Type B pancreatic cell (in vitro differentiated cells): Measurements from ENCODE around the gene BICRAL. TPM values are rescaled to one million over a fixed set of nuclear protein-coding genes. Genes with fewer than 3 reads are reported as not detected.

Experiments used
- DNase-seq: peaks from one replicate; pipeline ENCODE4 v3.0.0; 2021; ENCODE audit warnings: mixed read lengths; ENCODE audit not compliant: unreplicated experiment; ENCODE audit errors: extremely low spot score
- H3K27ac Mint-ChIP-seq: 2 replicates; pipeline ENCODE4 v1.8.0; 2021; ENCODE audit warnings: mild to moderate bottlenecking, mixed read lengths
- H3K27me3 Mint-ChIP-seq: 2 replicates; pipeline ENCODE4 v1.8.0; 2021; ENCODE audit warnings: mixed read lengths
- H3K36me3 Mint-ChIP-seq: 2 replicates; pipeline ENCODE4 v1.8.0; 2021; ENCODE audit warnings: mixed read lengths
- H3K4me1 Mint-ChIP-seq: one replicate; pipeline ENCODE4 v1.8.0; 2021; ENCODE audit warnings: mixed read lengths; ENCODE audit not compliant: unreplicated experiment
- H3K4me3 Mint-ChIP-seq: 2 replicates; pipeline ENCODE4 v1.8.0; 2021; ENCODE audit warnings: mild to moderate bottlenecking, mixed read lengths
- H3K9me3 Mint-ChIP-seq: 2 replicates; pipeline ENCODE4 v1.8.0; 2021; ENCODE audit warnings: mixed read lengths
- CTCF ChIP-seq: fragments of 200-600 bp; sonication (generic); conservative IDR thresholded peaks from 2 replicates; pipeline ENCODE4 v1.5.0; 2021; ENCODE audit warnings: antibody characterized with exemption, mild to moderate bottlenecking
- total RNA-seq: library from RNA; stranded (reverse); gene quantifications from 2 replicates; pipeline ENCODE4 v1.2.1, GENCODE V29; 2021; ENCODE audit warnings: low replicate concordance

BICRAL gene
- total RNA-seq, 1 donor from 2014 or later: 9.3 TPM

GRCh38 chr6:42829561-42830092 lies 47.8 kb downstream of the BICRAL start:
- Mint-ChIP-seq H3K9me3 (no peaks in the 10 kb centered on the region), H3K4me1 (no peaks in the 10 kb centered on the region), H3K36me3 (peaks cover 27% of the 10 kb centered on the region), H3K4me3 (no peak overlapping the region), H3K27me3 (no peaks in the 10 kb centered on the region), H3K27ac (no peak overlapping the region)
- TF ChIP-seq CTCF: no peak
- no peak for DNase-seq

GRCh38 chr6:42831237-42831636 lies 49.4 kb downstream of the BICRAL start:
- no peak for DNase-seq
- Mint-ChIP-seq H3K9me3 (no peaks in the 10 kb centered on the region), H3K27me3 (no peaks in the 10 kb centered on the region), H3K4me1 (no peaks in the 10 kb centered on the region), H3K27ac (no peak overlapping the region), H3K36me3 (peaks cover 30% of the 10 kb centered on the region), H3K4me3 (no peak overlapping the region)
- TF ChIP-seq CTCF: no peak

- no peak overlapping the region for H3K4me3 Mint-ChIP-seq
- TF ChIP-seq CTCF: no peak
- no peak overlapping the region for H3K27ac Mint-ChIP-seq
- no peaks in the 10 kb centered on the region for H3K27me3 Mint-ChIP-seq
- peaks cover 16% of the 10 kb centered on the region for H3K36me3 Mint-ChIP-seq
- no peaks in the 10 kb centered on the region for H3K4me1 Mint-ChIP-seq
- DNase-seq: no peak
- no peaks in the 10 kb centered on the region for H3K9me3 Mint-ChIP-seq
These were observed 52.2 kb downstream of the BICRAL start for GRCh38 chr6:42834056-42834455.

- peaks cover 12% of the 10 kb centered on the region for H3K36me3 Mint-ChIP-seq
- H3K27ac Mint-ChIP-seq: no peak overlapping the region
- no peaks in the 10 kb centered on the region for H3K9me3 Mint-ChIP-seq
- no peak overlapping the region for H3K4me3 Mint-ChIP-seq
- DNase-seq: no peak
- H3K4me1 Mint-ChIP-seq: peaks cover 5% of the 10 kb centered on the region
- no peak for TF ChIP-seq CTCF
- H3K27me3 Mint-ChIP-seq: no peaks in the 10 kb centered on the region
These were observed 60.2 kb downstream of the BICRAL start for GRCh38 chr6:42841844-42842584.

GRCh38 chr6:42845327-42845694 lies 63.5 kb downstream of the BICRAL start:
- no peak for DNase-seq
- no peaks in the 10 kb centered on the region for H3K9me3 Mint-ChIP-seq
- H3K4me3 Mint-ChIP-seq: no peak overlapping the region
- TF ChIP-seq CTCF: no peak
- peaks cover 12% of the 10 kb centered on the region for H3K36me3 Mint-ChIP-seq
- H3K27me3 Mint-ChIP-seq: no peaks in the 10 kb centered on the region
- no peak overlapping the region for H3K27ac Mint-ChIP-seq
- peaks cover 5% of the 10 kb centered on the region for H3K4me1 Mint-ChIP-seq
